ENCODE results near the gene KCNG2.

KCNG2 gene

DNA sequence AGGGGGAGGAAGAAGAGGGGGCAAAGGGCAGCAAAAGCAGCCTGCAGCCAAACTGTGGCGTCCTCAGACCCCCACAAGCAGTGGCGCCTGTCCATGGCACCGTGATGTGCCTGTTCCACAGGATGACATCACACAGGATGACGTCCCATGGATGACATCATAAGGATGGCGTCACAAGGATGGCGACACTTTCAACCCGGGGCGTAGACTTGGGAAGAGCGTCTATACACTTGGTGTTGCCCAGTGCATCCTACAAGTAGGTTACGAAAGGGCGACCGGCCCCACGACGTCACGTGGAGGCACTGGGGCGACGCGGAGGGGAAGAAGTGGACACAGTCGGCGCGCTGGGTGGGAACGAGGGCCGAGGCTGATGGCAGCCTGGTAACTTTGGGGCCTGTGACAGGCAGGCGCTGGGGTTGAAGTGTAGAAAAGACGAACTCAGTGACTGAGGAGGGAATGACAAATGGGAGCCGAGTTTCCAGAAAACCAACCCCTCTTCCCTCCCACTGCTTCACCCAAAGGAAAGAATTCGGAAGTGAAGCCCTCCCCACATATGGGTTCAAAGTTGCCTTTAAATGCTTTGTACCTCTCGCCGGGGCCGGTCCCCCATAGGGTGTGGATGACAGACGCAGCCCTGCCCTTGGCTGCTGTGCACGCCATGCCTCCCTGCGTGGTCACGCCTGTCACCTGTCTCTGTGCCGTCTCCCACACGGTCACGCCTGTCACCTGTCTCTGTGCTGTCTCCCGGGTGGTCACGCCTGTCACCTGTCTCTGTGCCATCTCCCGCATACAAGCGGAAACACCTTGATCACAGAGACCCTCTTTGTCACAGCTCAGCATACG is 13.4 kb upstream of the KCNG2 start:
- H3K36me3 Mint-ChIP-seq (ENCODE audit: insufficient read depth): peaks cover 1% of the 10 kb centered on the region
- H3K4me3 Mint-ChIP-seq: no peak overlapping the region
- ATAC-seq (replicated peaks; ENCODE audit: extremely low read depth, poor library complexity, severe bottlenecking) (no peak), DNase-seq (ENCODE audit: low spot score in 2 of 2) (no peak)
- H3K4me1 Mint-ChIP-seq: no peaks in the 10 kb centered on the region
- no peak overlapping the region for H3K27ac Mint-ChIP-seq (ENCODE audit: low read depth)
- peaks cover 34% of the 10 kb centered on the region for H3K27me3 Mint-ChIP-seq
- no peaks in the 10 kb centered on the region for H3K9me3 Mint-ChIP-seq

- Mint-ChIP-seq H3K27ac (ENCODE audit: low read depth) (no peak overlapping the region), H3K9me3 (no peaks in the 10 kb centered on the region), H3K27me3 (peaks cover 38% of the 10 kb centered on the region), H3K4me3 (no peak overlapping the region), H3K36me3 (ENCODE audit: insufficient read depth) (peaks cover 1% of the 10 kb centered on the region), H3K4me1 (no peaks in the 10 kb centered on the region)
- DNase-seq (ENCODE audit: low spot score in 2 of 2) (no peak), ATAC-seq (replicated peaks; ENCODE audit: extremely low read depth, poor library complexity, severe bottlenecking) (no peak)
Observed at GRCh38 chr18:79784965-79785770, 12.6 kb upstream of the KCNG2 start.

GRCh38 chr18:79785831-79786230 is 11.9 kb upstream of the KCNG2 start:
- H3K27ac Mint-ChIP-seq (ENCODE audit: low read depth): no peak overlapping the region
- H3K4me3 Mint-ChIP-seq: no peak overlapping the region
- no peaks in the 10 kb centered on the region for H3K9me3 Mint-ChIP-seq
- DNase-seq (ENCODE audit: low spot score in 2 of 2): no peak
- no peak for ATAC-seq (replicated peaks; ENCODE audit: extremely low read depth, poor library complexity, severe bottlenecking)
- peaks cover 1% of the 10 kb centered on the region for H3K36me3 Mint-ChIP-seq (ENCODE audit: insufficient read depth)
- H3K27me3 Mint-ChIP-seq: peaks cover 45% of the 10 kb centered on the region
- H3K4me1 Mint-ChIP-seq: no peaks in the 10 kb centered on the region

- DNase-seq (ENCODE audit: low spot score in 2 of 2) (no peak), ATAC-seq (replicated peaks; ENCODE audit: extremely low read depth, poor library complexity, severe bottlenecking) (no peak)
- Mint-ChIP-seq H3K27me3 (peaks cover 49% of the 10 kb centered on the region), H3K27ac (ENCODE audit: low read depth) (no peak overlapping the region), H3K9me3 (no peaks in the 10 kb centered on the region), H3K36me3 (ENCODE audit: insufficient read depth) (peaks cover 1% of the 10 kb centered on the region), H3K4me1 (peaks cover under 1% of the 10 kb centered on the region), H3K4me3 (no peak overlapping the region)
Observed at GRCh38 chr18:79786304-79786703, 11.4 kb upstream of the KCNG2 start.

DNA sequence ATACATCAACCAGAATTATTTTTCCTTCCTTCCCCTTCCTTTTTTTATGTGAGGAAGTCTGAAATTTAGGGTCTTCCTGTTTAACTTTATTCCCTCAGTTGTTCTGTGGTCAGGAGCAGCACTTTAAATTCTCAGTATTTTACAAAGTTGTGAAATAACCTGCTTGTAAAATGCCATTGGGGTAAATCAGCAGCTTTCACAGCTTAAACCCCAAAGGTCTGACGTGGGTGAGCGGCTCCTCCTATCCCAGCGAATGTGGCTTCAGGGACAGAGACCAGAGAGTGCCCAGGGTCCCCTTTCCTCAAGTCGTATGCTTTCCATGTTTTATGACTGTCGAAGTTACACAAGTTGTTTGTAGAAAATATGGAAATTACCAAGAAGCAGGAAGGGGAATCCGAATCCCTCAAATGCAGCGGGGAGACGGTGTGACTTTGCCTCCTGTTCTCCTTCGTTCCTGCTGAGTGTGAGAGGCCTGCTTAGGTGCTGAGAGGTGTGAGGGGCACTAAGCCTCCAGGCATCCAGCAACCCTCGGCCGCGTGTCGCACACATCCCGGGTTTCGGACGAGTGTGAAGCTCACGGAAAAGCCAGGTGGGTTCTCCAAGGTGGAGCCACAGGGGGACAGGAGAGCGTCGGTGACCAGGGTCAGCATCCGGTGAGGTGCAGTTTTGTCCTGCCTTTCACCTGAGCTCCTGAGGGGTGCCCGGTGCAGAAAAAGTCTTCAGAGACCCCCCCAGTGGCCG is 10.8 kb upstream of the KCNG2 start:
- no peak overlapping the region for H3K4me3 Mint-ChIP-seq
- DNase-seq (ENCODE audit: low spot score in 2 of 2): no peak
- no peak for ATAC-seq (replicated peaks; ENCODE audit: extremely low read depth, poor library complexity, severe bottlenecking)
- H3K9me3 Mint-ChIP-seq: no peaks in the 10 kb centered on the region
- H3K27me3 Mint-ChIP-seq: peaks cover 55% of the 10 kb centered on the region
- H3K27ac Mint-ChIP-seq (ENCODE audit: low read depth): no peak overlapping the region
- H3K36me3 Mint-ChIP-seq (ENCODE audit: insufficient read depth): peaks cover 1% of the 10 kb centered on the region
- H3K4me1 Mint-ChIP-seq: peaks cover 7% of the 10 kb centered on the region

DNA sequence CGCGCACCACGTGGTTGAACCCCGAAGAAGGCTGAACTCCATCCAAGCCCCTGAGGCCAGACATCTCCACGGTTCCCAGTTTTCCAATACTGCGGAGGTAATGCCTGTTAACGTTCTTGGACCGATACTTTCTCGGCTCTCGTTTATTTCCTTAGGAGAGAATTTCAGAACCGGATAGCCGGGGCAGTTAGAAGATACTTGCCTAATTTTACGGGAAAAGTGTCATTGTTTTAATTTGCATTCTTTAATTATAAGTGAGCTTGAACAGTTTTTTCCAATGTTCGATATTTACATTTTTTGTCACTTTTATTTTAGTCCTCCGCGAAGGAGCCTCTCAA is 10.2 kb upstream of the KCNG2 start:
- H3K9me3 Mint-ChIP-seq: no peaks in the 10 kb centered on the region
- no peak overlapping the region for H3K27ac Mint-ChIP-seq (ENCODE audit: low read depth)
- ATAC-seq (replicated peaks; ENCODE audit: extremely low read depth, poor library complexity, severe bottlenecking): no peak
- H3K27me3 Mint-ChIP-seq: peaks cover 55% of the 10 kb centered on the region
- no peak for DNase-seq (ENCODE audit: low spot score in 2 of 2)
- no peak overlapping the region for H3K4me3 Mint-ChIP-seq
- peaks cover 1% of the 10 kb centered on the region for H3K36me3 Mint-ChIP-seq (ENCODE audit: insufficient read depth)
- peaks cover 9% of the 10 kb centered on the region for H3K4me1 Mint-ChIP-seq

DNA sequence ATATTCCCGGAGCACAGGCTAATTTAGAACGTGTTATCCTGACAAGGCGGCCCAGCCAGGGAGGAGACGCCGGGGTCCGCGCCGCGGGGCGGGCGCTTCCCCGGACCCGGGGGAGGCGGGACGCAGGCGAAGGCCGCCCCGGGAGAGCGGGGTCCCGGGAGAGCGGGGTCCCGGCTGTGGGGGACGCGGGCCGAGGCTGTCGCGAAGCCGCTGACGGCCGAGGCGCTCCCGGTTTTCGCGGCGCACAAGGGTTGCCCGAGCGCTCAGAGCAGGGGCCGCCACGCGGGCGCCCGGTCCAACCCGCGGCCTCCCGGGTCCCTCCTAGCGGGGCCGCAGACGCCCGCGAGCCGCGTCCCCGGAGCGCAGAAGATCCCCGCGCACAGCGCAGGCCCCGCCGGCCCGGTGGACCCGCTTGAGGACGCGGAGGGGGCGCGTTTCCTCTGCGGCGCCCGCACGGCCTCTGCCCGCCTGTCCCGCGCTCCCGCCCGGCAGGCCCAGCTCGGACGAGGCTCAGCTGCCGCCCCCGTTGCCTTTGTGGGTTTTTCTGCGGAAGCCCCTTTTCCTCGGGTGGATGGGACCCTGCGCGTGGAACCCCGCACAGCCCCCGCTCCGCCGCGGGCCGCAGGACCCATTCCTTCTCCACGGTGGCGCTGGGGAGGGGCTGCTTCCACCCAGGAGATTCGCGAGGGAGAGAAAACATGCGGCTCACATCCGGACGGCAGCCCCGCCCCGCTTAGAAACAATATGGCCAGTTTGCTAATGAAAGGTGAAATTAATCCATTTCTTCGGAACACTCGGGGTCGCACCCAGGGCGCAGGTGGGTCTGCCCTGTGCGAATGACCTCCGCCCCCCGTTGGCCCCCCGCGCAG is 9.6 kb upstream of the KCNG2 start:
- H3K4me1 Mint-ChIP-seq: peaks cover 9% of the 10 kb centered on the region
- no peak for ATAC-seq (replicated peaks; ENCODE audit: extremely low read depth, poor library complexity, severe bottlenecking)
- peaks cover 1% of the 10 kb centered on the region for H3K36me3 Mint-ChIP-seq (ENCODE audit: insufficient read depth)
- H3K9me3 Mint-ChIP-seq: no peaks in the 10 kb centered on the region
- H3K4me3 Mint-ChIP-seq: no peak overlapping the region
- peaks cover 60% of the 10 kb centered on the region for H3K27me3 Mint-ChIP-seq
- no peak for DNase-seq (ENCODE audit: low spot score in 2 of 2)
- H3K27ac Mint-ChIP-seq (ENCODE audit: low read depth): no peak overlapping the region

- H3K9me3 Mint-ChIP-seq: no peaks in the 10 kb centered on the region
- ATAC-seq (replicated peaks; ENCODE audit: extremely low read depth, poor library complexity, severe bottlenecking): no peak
- H3K4me1 Mint-ChIP-seq: peaks cover 9% of the 10 kb centered on the region
- peaks cover 64% of the 10 kb centered on the region for H3K27me3 Mint-ChIP-seq
- no peak overlapping the region for H3K27ac Mint-ChIP-seq (ENCODE audit: low read depth)
- no peak for DNase-seq (ENCODE audit: low spot score in 2 of 2)
- no peak overlapping the region for H3K4me3 Mint-ChIP-seq
- H3K36me3 Mint-ChIP-seq (ENCODE audit: insufficient read depth): peaks cover 1% of the 10 kb centered on the region
Observed at GRCh38 chr18:79788734-79789085, 9.0 kb upstream of the KCNG2 start.

DNA sequence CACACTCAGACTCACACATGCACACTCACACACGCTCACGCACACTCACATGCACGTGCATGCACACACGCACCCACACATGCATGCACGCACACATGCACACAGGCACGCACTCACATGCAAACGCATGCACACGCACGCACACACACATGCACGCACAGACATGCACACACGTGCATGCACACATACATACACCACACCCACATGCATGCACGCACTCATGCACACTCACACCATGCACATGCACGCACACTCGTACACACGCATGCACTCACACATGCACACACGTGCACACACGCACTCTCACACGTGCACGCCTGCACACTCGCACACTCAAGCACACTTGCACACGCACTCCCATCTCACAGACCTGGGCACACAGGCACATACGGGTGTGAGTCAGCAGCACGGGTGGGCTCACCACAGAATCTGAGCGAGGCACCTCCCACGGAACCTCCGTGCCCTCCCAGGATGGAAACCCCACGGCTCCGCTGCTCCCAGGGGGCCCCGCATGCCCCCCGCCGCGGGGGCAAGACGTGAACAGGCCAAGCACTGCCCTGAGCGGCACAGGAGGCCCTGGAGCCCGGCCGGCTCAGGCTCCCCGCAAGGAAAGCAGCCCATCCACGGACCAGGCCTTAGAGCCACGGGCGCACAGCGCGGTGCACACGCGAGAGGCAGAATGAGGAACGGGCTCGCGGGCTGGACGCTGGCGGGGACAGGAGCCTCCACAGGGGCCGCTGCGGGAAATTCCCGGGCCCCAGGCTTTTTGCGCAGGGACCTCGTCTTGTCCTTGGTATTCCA is 8.4 kb upstream of the KCNG2 start:
- H3K27me3 Mint-ChIP-seq: peaks cover 64% of the 10 kb centered on the region
- no peak for ATAC-seq (replicated peaks; ENCODE audit: extremely low read depth, poor library complexity, severe bottlenecking)

DNA sequence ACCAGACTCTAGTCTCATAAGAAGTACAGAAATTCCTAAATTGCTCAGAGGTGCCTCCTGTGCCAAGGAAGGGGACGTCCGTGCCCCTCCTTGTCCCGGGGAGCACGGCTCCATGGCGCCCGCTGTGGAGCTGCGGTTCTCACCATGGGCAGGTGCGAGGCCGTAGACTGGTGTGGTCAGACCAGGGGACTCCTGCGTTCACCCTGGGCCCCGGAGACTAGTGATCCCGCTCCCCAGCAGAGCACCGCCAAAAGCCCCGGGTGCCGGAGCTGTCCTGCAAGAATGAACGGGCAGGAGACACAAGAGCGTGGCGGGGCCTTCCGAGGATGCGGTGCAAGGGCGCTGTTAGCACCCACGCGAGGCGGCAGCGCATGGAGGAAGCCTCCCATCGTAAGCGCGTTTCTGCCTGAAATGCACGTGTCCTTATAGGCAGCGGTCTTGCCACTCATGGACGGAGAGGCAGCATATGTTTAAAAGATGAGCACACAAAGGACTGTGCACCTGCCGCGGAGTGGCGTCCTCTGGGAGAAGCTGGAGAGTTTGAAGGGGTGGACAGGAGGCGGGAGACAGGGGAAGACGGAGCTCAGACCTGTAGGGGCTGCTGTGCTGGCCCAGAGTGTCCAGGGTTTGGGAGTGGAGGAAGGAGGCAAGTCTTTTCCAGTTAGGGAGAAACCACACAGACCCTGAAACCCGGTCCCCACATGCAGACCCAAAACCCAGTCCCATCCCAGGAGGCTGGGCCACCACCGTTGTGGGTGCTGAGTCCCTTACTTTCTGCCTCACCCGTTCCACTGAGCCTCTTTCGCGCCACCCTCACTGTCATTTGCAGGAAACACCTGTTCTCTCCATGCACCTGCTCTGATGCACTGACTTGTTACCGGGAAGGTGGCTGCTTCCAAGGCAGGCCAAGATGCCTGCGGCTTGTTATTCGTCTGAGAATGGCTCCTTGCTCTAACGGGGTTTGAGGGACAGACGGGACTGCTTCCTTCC is 7.5 kb upstream of the KCNG2 start:
- ATAC-seq (replicated peaks; ENCODE audit: extremely low read depth, poor library complexity, severe bottlenecking) (no peak), DNase-seq (ENCODE audit: low spot score in 2 of 2) (no peak)
- Mint-ChIP-seq H3K27ac (ENCODE audit: low read depth) (no peak overlapping the region), H3K9me3 (no peaks in the 10 kb centered on the region), H3K36me3 (ENCODE audit: insufficient read depth) (peaks cover 1% of the 10 kb centered on the region), H3K4me1 (peaks cover 9% of the 10 kb centered on the region), H3K4me3 (no peak overlapping the region), H3K27me3 (peaks cover 65% of the 10 kb centered on the region)

More for the DNA sequence above, 8.4 kb upstream of the KCNG2 start:
- DNase-seq (ENCODE audit: low spot score in 2 of 2): no peak
- H3K36me3 Mint-ChIP-seq (ENCODE audit: insufficient read depth): peaks cover 1% of the 10 kb centered on the region
- H3K4me1 Mint-ChIP-seq: peaks cover 9% of the 10 kb centered on the region
- H3K27ac Mint-ChIP-seq (ENCODE audit: low read depth): no peak overlapping the region
- H3K4me3 Mint-ChIP-seq: no peak overlapping the region
- no peaks in the 10 kb centered on the region for H3K9me3 Mint-ChIP-seq
